Measurements from ENCODE around the gene TINCR.
"Not testable (repeated sequence)": the region's sequence is repeated elsewhere in the genome, so short reads cannot be mapped to it uniquely, and the experiment has no call there.

Gene TINCR

DNA sequence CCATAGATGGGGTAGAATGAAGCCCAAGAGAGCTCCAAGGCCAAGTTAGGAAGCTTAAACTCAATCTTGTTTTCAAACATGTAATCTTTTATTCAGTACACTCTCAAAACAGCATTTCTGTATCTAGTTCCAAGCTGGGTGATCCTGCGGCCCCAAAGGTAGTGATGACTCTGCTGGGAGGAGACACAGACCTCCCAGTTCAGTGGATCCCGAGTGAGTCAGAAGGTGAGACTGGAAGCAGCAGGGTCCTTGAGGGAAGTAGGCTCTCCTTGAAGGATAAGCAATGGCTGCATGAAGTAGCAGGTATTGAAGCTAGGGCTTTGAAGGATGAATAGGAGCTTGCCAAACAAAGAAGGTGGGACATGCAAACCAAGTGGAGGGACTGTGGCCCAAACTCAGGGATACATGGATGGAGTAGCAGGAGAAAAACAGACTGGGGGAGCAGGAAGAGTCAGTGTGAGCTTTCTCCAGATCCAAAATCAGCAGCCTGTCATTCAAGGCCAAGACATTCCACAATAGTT, 9.6 kb downstream of the TINCR start:
- no peak for DNase-seq (ENCODE audit: low read depth in 3 of 3)

DNA sequence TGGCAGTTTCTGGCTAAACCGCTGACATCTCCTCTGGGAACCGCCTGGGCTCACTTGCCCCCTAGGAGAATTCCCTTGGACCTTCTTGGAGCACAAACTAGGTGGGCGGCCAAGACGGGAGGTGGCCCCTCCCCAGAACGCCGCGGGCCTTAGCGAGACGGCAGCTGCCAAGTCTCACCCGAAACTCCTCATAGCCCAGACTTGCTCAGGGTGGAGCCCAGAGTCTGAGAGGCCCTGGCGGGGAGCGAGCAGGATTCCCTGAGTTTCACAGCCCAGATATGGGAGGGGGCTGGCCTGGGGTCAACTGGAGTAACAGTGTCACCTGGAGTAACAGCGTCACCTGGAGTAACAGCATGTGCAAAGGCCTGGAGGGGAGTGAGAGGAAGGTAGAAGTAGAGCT, 10.1 kb downstream of the TINCR start:
- no peak for DNase-seq (ENCODE audit: low read depth in 3 of 3)

DNA sequence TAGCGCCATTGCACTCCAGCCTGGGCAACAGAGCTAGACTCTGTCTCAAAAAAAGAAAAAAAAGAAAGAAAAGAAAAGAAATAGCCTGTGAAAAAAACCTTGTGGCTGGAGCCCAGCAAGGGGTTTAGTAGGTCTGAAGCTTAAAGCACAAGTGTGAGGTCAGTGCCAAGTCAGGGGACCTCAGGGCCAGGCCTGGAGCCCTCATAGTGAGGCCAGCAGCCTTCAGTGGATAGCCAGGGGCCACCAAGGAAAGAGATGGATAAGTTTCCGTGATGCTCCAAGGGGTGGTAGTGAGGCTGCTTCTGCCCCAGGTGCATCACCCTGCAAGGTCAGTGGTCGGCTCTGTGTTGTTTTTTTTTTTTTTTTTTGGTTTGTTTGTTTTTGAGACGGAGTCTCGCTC, 12.9 kb downstream of the TINCR start:
- DNase-seq (ENCODE audit: low read depth in 3 of 3): no peak

DNA sequence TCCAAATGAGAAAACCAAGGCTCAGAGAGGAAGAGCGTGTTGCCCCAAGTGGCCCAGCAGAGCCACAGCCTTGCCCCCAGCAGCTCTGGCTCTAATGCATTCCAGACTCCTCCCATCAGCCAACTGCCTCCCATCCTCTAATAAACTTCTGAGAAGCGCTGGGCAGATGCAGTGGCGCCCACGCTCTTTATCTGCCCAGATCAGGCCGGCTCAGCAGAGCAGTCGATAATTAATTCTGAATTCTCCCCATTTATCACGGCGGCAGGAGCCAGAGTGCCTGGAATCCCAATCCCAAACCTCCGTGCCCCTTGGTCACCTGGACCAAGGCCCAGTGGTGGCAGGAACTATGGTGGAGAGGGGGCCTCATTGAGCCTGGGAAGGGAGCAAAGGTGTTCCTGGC, 13.9 kb downstream of the TINCR start:
- DNase-seq (ENCODE audit: low read depth in 3 of 3): no peak

DNA sequence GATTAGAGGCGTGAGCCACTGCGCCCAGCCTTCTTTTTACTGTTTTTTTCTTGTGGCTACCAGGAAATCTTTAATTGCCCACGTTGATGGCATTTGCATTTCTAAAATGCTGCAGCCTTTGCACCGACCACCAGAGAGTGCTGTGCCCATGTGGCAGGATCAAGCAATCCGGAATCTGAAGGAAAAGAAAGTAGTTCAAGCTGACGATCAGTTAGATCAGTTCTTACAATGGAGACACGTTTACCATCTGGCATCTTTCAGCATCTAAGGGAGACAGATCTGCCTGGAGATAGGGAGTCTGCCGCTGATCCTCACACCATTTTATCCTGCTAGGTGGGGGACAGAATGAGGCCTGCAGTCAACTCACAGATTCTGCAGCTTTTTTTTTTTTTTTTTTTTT, 19.9 kb downstream of the TINCR start:
- DNase-seq (ENCODE audit: low read depth in 3 of 3): no peak

DNA sequence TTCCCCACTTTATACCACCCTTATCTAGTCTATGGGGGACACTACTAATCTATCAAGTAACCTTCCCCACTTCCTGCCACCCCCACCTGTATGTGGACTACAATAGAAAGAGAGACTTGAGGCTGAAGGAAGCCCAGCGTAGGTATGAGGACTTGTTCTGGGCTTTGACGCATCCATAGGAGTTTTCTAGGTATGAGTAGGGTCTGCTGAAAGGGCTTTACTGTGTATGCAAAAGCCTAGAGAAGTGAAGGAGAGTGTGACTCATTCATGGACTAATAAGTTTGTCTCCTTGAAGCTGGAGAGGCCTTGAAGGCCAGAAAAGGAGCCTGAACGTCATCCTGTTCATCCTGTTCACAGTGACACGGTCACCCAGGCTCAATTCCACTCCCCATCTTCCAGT, 21.8 kb downstream of the TINCR start:
- DNase-seq (ENCODE audit: low read depth in 3 of 3): no peak

DNA sequence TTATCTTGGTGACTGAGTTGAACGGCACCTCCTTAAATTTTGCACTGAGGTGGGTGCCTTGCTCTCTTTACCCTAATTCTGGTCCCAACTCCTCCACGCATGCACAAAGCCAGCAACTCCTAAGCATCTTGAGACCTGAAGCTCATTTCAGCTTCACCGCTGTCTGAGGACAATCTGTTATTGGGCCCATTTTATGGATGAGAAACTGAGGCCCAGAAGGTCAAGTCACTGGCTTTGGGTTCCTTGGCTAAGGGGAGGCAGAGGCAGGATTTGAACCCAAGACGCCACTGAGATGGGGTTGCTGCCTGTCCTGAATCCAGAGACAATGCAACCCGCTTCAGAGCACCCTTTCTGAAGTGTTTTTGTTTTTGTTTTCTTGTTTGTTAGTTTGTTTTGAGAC, 22.7 kb downstream of the TINCR start:
- no peak for DNase-seq (ENCODE audit: low read depth in 3 of 3)

DNA sequence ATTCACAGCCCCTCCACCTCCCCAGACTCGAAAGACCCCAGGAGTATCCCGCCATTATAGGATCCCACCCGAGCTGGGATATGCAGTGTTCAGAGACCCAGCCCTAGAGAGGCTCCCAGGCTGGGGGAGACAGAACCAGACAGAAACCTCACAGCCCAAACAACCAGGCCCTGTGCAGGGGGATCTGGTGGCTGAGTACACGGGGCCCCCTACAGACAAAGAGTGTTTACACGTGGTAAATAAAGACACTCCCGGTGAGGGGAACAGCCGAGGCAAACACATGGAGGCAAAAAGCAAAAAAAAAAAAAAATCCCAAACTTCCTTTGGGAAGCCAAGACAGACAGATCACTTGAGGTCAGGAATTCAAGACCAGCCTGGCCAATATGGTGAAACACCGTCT, 25.1 kb downstream of the TINCR start:
- no peak for DNase-seq (ENCODE audit: low read depth in 3 of 3)

DNA sequence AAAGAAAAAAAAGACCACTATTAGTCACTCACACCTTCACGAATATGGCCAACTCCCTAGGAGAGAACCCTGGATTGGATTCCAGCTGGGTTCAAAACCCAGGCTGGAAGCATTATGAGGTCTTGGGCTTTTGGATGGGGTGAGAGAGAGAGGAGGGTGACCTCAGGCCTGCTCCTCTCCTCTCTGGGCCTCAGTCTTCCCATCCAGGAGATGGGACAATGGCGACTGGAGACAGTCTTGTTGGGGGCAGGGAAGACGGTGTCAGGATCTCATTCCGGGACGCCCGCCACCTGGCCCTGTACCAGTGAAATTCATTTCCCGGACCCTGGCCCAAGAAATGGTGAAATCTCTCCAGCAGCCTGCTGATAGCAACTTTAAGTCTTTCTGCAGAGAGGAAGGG, 26.3 kb downstream of the TINCR start:
- no peak for DNase-seq (ENCODE audit: low read depth in 3 of 3)

DNA sequence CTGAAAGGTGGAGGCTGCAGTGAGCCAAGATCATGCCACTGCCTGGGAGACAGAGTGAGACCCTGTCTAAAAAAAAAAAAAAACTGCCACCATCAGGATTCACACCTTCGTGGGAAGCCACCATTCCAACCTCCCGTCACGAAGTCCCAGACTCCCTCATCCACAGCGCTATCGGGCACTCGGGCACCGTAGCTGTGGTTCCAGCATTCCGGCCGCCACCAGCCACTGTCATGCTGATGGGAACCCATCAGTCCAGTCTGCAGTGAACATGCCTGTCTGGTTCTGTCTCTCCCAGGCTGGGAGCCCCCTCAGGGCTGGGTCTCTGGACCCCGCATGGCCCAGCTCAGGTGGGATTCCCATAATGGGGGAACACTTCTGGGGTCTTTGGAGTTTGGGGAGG, 27.5 kb downstream of the TINCR start:
- DNase-seq (ENCODE audit: low read depth in 3 of 3): no peak

DNA sequence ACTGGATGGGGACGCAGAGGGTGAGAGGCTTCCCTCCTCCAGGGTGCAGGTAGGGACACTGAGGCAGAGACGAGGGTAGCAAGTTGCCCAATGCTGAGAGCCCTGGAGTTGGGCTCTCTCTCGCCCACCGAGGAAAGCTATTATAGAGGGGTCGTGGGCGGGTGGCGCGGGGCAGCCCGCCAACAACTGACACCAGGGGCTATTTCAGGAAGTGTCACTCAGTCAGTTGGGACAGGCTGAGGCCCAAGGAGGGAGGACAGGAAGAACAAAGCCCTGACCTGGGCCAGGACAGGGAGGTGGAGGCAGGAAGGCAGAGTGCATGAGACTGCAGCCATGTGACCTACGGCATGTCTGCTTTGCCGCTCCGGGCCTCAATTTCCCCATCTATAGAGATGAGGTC, 29.9 kb downstream of the TINCR start:
- no peak for DNase-seq (ENCODE audit: low read depth in 3 of 3)

DNA sequence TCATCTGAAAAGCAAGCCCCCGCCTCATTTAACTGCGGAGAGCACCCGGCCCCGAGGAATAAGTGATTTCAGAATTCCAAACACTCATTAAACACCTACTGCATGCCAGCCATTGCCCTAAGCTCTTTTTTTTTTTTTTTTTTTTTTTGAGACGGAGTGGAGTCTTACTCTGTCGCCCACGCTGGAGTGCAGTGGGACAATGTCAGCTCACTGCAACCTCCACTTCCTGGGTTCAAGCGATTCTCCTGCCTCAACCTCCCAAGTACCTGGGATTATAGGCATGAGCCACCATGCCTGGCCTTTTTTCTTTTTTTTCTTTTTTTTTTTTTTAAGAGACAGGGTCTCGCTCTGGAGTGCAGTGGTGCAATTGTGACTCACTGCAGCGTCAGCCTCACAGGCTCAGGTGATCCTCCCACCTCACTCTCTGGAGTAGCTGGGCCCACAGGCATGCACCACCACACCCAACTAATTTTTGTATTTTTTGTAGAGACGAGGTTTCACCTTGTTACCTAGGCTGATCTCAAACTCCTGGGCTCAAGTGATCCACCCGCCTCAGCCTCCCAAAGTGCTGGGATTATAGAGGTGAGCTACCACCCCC, 30.7 kb downstream of the TINCR start:
- DNase-seq (ENCODE audit: low read depth in 3 of 3): not testable (repeated sequence)

DNA sequence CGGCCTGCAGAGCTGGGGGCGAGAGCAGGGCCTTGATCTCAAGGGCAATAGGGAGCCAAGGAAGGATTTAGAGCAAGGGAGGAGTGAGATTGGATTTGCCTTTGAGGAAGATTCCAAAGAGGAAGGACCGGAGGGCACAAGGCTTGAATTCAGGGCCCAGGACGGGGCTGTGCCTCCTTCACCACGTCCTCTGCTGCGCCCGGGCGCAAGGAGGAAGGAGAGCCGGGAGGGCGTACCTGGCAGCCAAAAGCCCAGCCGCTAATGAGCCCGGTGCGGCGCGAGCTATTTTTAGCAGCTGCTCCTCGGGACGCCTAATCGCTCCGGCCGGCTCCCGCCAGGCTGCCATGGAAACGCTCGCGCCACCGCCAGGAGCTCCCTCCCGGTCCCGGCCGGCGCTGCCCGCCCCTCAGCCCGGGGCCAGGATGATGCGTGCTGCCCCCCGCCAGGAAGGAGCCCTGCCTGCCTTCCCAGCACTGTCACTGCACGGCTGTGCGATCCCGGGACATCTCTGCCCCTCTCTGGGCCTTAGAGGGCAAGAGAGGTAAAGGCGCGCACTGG, 31.3 kb downstream of the TINCR start:
- no peak for DNase-seq (ENCODE audit: low read depth in 3 of 3)

DNA sequence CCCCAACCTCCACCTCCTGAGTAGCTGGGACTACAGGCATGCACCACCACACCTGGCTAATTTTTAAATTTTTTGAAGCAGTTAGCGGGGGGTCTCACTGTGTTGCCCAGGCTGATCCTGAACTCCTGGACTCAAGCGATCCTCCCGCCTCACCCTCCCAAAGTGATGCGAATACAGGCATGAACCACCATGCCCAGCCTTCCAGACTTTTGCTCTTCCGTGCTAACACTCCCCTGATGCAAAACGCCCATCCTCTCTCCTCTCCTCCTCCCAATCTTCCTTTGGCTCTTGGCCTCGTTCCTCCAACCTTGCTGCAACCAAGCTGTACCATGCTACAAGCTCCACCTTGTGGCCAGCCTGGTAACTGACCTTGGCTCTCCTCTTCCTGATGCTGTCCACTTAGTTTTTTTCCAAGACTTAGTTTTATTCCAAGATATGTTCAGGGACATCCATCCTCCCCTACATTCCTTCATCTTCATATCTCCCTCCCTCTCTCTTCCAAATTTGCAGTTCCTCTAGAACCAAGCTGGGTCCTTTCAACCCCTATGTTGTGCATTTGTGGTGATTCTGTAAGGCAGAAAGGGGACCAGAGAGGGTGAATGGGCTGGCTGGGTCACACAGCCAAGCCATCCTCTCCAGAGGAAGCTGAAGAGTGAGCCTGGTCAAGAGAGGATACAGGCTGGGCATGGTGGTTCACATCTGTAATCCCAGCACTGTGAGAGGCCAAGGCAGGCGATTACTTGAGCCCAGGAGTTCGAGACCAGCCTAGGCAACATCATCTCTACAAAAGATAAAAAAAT, 32.8 kb downstream of the TINCR start:
- peak in 1 of 3 experiments; percentile 21 for DNase-seq (ENCODE audit: low read depth in 3 of 3)

DNA sequence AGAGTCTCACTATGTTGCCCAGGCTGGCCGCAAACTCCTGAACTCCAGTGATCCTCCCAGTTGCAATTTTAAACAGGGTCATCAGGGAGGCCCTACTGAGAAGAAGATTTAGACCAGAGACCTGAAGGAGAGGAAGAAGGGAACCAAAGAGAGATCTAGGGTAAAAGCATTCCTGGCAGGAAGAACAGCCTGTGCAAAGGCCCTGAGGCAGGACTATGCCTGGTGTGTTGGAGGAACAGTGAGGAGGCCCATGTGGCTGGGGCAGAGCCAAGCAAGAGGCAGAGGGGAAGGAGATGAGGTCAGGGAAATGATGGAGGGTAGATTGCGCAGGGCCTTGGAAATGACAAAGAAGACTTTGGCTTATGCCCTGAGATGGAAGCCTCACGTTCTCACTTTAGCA, 34.5 kb downstream of the TINCR start:
- DNase-seq (ENCODE audit: low read depth in 3 of 3): no peak

DNA sequence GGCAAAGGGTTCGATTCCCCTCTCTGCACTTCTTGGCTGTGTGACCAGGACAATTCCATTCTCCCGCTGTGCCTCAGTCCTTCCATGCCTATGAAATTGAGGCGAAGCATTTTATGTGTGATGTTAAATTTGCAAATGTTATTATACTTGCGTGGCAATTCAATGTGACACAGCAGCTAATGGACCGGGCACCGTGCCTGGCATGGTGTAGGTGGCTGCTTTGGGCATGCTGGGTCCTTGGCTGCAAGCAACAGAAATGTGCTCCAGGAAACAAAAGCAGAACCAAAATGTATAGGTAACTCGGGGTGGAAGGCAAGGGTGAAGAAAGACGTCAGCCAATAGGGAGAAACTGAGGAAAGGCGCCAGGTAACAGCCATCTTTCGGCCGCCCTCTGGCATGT, 37.1 kb downstream of the TINCR start:
- no peak for DNase-seq (ENCODE audit: low read depth in 3 of 3)

DNA sequence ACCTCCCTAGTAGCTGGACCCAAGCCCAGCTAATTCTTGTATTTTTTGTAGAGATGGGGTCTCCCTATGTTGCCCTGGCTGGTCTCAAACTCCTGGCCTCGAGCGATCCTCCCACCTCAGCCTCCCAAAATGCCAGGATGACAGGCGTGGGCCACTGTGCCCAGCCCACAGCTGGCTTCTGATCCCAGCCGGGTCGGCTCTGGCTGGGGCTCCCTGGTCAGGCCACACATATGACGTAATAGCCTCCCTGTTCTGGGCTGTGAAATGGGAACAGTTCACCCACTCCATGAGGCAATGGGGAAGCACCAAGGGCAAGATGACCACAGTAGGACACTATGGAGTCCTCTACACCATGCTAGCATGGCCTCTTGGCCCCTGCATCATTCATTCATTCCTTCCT, 41.1 kb downstream of the TINCR start:
- DNase-seq (ENCODE audit: low read depth in 3 of 3): no peak

DNA sequence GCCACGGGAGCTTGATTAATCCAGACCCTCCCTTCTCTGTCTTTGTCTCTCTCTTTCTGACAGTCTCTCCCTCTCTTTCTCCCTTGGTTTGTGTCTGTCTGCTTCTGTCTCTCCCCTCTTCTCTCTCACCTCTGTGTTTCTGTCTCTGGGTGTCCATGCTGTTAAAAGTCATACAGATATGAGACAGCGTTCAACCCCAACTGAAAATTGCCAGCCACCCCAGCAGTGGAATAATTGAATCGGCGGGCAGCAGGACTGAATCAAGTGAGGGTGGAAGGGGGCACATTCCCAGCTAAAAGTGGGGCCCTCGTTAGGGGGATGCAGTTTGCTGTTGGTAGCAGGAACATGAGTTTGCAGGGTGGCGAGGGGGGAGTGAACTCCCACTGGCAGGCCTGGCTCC, 43.7 kb downstream of the TINCR start:
- DNase-seq (ENCODE audit: low read depth in 3 of 3): no peak

DNA sequence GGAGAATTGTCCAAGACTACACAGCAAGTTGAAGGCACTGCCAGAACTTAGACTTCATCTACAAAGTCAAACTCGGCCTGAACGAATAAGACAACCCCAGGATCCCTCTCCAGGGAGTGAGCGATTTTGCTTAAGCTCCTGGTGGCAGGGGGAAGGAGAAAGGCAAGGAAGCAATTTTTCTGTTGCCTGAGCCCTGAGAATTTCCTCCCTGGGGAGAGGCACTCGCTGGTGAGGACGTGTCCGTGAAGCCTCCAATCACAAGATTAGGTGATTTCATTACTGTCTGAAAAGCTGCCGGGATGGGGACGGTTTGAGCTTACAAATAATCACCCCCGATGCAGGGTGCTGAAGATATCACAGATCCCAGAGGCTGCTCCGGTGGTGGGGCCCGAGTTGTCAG, 45.6 kb downstream of the TINCR start:
- no peak for DNase-seq (ENCODE audit: low read depth in 3 of 3)

DNA sequence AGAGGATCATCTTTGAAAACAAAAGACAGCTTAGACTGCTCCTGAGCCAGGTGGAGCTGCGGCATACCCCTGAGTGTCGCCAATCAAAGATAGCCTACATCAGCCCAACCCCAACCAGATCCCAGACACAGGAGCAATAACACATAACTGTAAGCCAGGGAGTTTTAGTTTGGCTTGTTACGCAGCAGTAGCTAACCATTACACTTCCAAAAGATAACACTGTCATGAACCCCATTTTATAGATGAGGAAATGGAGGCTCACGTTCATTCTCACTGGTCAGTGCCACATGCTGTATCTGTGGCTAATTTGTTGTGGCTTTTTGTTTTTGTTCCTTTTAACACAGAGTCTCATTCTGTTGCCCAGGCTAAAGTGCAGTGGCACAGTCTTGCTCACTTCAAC, 47.3 kb downstream of the TINCR start:
- DNase-seq (ENCODE audit: low read depth in 3 of 3): no peak

DNA sequence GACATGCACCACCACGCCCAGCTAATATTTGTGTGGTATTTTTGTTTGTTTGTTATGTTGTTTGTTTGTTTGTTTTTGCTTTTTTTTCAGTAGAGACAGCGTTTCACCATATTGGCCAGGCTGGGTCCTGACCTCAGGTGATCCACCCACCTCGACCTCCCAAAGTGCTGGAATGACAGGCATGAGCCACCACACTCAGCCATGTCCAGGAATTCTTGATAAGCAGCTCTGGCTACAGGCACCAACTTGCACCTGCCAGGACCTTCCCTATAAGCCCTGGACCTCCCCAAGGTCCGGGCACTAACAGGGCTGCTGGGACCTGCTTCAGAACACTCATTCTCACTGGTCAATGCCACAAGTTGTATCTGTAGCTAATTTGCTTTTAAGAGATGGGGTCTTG, 48.7 kb downstream of the TINCR start:
- no peak for DNase-seq (ENCODE audit: low read depth in 3 of 3)

DNA sequence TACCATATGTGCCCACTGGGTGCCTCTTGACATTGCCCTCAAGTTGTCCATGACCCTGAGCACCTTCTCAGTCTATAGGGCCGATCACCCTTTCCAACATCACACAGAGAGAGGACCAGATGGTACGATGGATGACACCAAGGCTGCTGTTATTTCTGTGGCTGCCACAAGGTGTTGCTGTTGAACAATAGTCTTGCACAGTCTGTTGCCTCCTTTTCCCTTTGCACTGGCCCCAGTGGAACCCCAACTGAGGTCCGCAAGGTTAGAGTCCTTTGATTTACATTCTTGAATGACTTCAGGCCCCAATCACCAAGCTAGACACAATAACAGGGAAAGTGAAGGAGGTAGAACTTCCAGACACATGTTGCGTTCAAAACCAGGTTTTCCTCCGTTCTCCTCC, 52.0 kb downstream of the TINCR start:
- no peak for DNase-seq (ENCODE audit: low read depth in 3 of 3)

DNA sequence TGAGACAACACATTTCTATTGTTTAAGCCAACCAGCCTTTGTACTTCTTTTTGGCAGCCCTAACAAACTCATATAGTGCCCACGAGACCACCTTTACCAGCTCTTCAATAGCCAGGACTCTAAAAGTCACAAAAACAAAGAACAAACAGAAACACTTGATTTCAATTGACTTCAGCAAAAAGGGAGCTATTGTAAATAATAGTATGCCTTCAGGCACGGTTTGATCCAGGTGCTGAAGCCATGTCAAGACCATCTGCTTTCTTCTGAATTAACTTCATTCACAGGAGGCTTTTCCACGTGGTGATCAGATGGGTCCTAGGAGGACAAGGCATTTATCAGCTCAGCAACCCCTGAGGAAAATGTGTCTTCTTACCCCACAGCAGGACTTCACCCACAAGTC, 53.8 kb downstream of the TINCR start:
- DNase-seq (ENCODE audit: low read depth in 3 of 3): no peak

Data from stimulated activated CD4-positive, alpha-beta T cell treated with anti-CD3 and anti-CD28 coated beads, TNF-alpha, amount 100 ng/mL, for 24 hours (primary cell).